Smooth muscle cell (in vitro differentiated cells): ENCODE data around the gene NUTM2G. TPM values are rescaled to one million over a fixed set of nuclear protein-coding genes. Genes with fewer than 3 reads are reported as not detected.
"Not testable (repeated sequence)": the region's sequence is repeated elsewhere in the genome, so short reads cannot be mapped to it uniquely, and the experiment has no call there.

Experiments
- DNase-seq: peaks from one replicate; lab custom pipeline; 2025; ENCODE audit not compliant: unreplicated experiment; lab: John Stamatoyannopoulos, UW
- H2AFZ ChIP-seq: fragments of 200-600 bp; sonication (generic); 2 replicates; pipeline ENCODE4 v1.6.0; 2016; ENCODE audit warnings: antibody characterized with exemption, low read depth, mild to moderate bottlenecking
- H3F3A ChIP-seq: fragments of 200-600 bp; sonication (generic); 2 replicates; pipeline ENCODE4 v1.6.0; 2017; ENCODE audit warnings: antibody characterized with exemption, low read depth
- H3K27ac ChIP-seq: fragments of 200-600 bp; sonication (generic); 2 replicates; pipeline ENCODE4 v1.5.1; 2016; ENCODE audit warnings: low read depth, mild to moderate bottlenecking
- H3K27me3 ChIP-seq: fragments of 200-600 bp; sonication (generic); 2 replicates; pipeline ENCODE4 v1.6.1; 2016; ENCODE audit warnings: low read depth, mild to moderate bottlenecking
- H3K36me3 ChIP-seq: fragments of 200-600 bp; sonication (generic); 2 replicates; pipeline ENCODE4 v1.5.1; 2016; ENCODE audit warnings: low read depth
- H3K4me1 ChIP-seq: fragments of 200-600 bp; sonication (generic); 2 replicates; pipeline ENCODE4 v1.5.1; 2016; ENCODE audit warnings: low read depth
- H3K4me2 ChIP-seq: fragments of 200-600 bp; sonication (generic); 2 replicates; pipeline ENCODE4 v1.6.0; 2016; ENCODE audit warnings: mild to moderate bottlenecking
- H3K4me3 ChIP-seq: fragments of 200-600 bp; sonication (generic); 2 replicates; pipeline ENCODE4 v1.5.1; 2016; ENCODE audit warnings: mild to moderate bottlenecking
- H3K79me2 ChIP-seq: fragments of 200-600 bp; sonication (generic); 2 replicates; pipeline ENCODE4 v1.6.0; 2016; ENCODE audit warnings: low read depth, mild to moderate bottlenecking
- H3K9ac ChIP-seq: fragments of 200-600 bp; sonication (generic); 2 replicates; pipeline ENCODE4 v1.6.0; 2016; ENCODE audit warnings: low read depth
- H3K9me3 ChIP-seq: fragments of 200-600 bp; sonication (generic); replicated peaks from 2 replicates; pipeline ENCODE4 v1.5.1; 2016; ENCODE audit warnings: low read depth
- H4K20me1 ChIP-seq: fragments of 200-600 bp; sonication (generic); 2 replicates; pipeline ENCODE4 v1.6.0; 2016; ENCODE audit warnings: low read depth
- WGBS: methylation state at CpG from one replicate; pipeline ENCODE4 v1.1.7; 2016; ENCODE audit warnings: low lambda C conversion rate; 5-methylcytosine and 5-hydroxymethylcytosine counted together
- polyA plus RNA-seq: library from polyadenylated mRNA; unstranded; fragments of >200 nt; fragmentation: Nextera tagmentation; extraction: Ambion mirVana; gene quantifications from 2 replicates; pipeline ENCODE4 v1.2.1, GENCODE V29; 2016
- total RNA-seq: library from RNA; depleted of rRNA; stranded (reverse); fragments of >200 nt; gene quantifications from 2 replicates; pipeline ENCODE4 v1.2.3, GENCODE V29; 2014

The NUTM2G gene
- total and polyA plus RNA-seq, 2 experiments from 2014 or later: 0.09 TPM; not detected in 1

- not testable (repeated sequence) for H3K27ac ChIP-seq, H4K20me1 ChIP-seq, H3K4me1 ChIP-seq, H3K9ac ChIP-seq, H3K4me2 ChIP-seq, H3K36me3 ChIP-seq, H3K27me3 ChIP-seq, H2AFZ ChIP-seq, DNase-seq, H3K4me3 ChIP-seq, H3F3A ChIP-seq, H3K79me2 ChIP-seq, H3K9me3 ChIP-seq
- 89% methylated on average over 6 of the region's 6 CpGs for WGBS
Measured at GRCh38 chr9:96918550-96918949, 10.1 kb upstream of the NUTM2G start.

- not testable (repeated sequence) for H3K27ac ChIP-seq, H3F3A ChIP-seq
Measured at GRCh38 chr9:96920803-96921202, 7.8 kb upstream of the NUTM2G start.

DNA sequence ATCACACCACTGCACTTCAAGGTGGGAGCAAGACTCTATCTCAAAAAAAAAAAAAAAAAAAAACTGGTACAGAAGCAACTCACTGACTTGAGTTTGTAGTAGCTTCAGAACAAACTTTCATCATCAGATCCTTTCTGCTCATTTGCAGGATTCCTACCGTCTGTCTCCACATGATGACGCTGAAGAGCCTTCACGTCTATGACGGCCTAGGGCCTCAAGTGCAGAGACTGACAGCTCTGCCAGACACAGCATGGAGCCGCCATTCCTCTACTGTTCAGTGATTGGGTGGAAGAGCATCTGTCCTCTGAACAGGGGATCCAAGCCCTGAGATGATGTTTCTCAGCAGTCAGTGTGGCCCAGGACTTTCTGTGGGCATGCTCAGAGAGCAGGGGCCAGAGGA, 3.1 kb upstream of the NUTM2G start:
- not testable (repeated sequence) for H3K36me3 ChIP-seq, DNase-seq, H3K27me3 ChIP-seq, H3K27ac ChIP-seq, H4K20me1 ChIP-seq, H3K4me3 ChIP-seq, H3K4me2 ChIP-seq, H2AFZ ChIP-seq, H3K4me1 ChIP-seq, H3F3A ChIP-seq, H3K79me2 ChIP-seq, H3K9me3 ChIP-seq, H3K9ac ChIP-seq
- WGBS: 92% methylated on average over 5 of the region's 5 CpGs

More at GRCh38 chr9:96920803-96921202, 7.8 kb upstream of the NUTM2G start:
- 96% methylated on average over 4 of the region's 4 CpGs for WGBS
- not testable (repeated sequence) for H3K9me3 ChIP-seq, H3K4me2 ChIP-seq, H3K27me3 ChIP-seq, H3K4me3 ChIP-seq, DNase-seq, H2AFZ ChIP-seq, H3K36me3 ChIP-seq, H3K9ac ChIP-seq, H3K4me1 ChIP-seq, H3K79me2 ChIP-seq, H4K20me1 ChIP-seq

DNA sequence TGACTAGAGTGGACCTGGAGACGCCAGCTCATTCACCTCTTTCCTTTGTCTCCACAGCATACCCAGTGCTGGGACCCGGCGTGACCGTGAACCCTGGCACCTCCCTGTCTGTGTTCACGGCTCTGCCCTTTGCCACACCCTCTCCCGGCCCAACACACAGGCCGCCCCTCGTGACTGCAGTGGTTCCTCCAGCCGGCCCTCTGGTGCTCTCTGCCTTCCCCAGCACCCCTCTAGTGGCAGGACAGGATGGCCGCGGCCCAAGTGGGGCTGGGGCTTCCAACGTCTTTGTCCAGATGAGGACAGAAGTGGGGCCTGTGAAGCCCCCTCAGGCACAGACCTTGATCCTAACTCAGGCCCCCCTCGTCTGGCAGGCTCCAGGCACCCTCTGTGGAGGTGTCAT, 3.0 kb downstream of the NUTM2G start:
- 80% methylated on average over 13 of the region's 13 CpGs for WGBS
- H3K27ac ChIP-seq, H3K27me3 ChIP-seq, H3K9ac ChIP-seq, H3K4me2 ChIP-seq, H3K36me3 ChIP-seq, H4K20me1 ChIP-seq, H3K79me2 ChIP-seq, H3K4me3 ChIP-seq, H3F3A ChIP-seq, H3K9me3 ChIP-seq, H3K4me1 ChIP-seq, H2AFZ ChIP-seq, DNase-seq: not testable (repeated sequence)

- not testable (repeated sequence) for H3K4me3 ChIP-seq, H3K36me3 ChIP-seq, H3K9ac ChIP-seq, H3K79me2 ChIP-seq, H3K4me2 ChIP-seq, H2AFZ ChIP-seq, H3K9me3 ChIP-seq, H4K20me1 ChIP-seq, H3F3A ChIP-seq, DNase-seq, H3K27ac ChIP-seq, H3K4me1 ChIP-seq, H3K27me3 ChIP-seq
- 87% methylated on average over 9 of the region's 14 CpGs for WGBS
Measured at GRCh38 chr9:96934097-96934496, 5.5 kb downstream of the NUTM2G start.

GRCh38 chr9:96934706-96935105, 6.1 kb downstream of the NUTM2G start:
- not testable (repeated sequence) for H3K4me1 ChIP-seq, H3K27me3 ChIP-seq, DNase-seq, H3K9ac ChIP-seq, H4K20me1 ChIP-seq, H3K4me3 ChIP-seq, H3K27ac ChIP-seq, H3F3A ChIP-seq, H3K4me2 ChIP-seq, H3K36me3 ChIP-seq, H2AFZ ChIP-seq, H3K9me3 ChIP-seq, H3K79me2 ChIP-seq
- 81% methylated on average over 3 of the region's 5 CpGs for WGBS

- not testable (repeated sequence) for DNase-seq, H2AFZ ChIP-seq
Measured at GRCh38 chr9:96935401-96935800, 6.8 kb downstream of the NUTM2G start.

GRCh38 chr9:96937442-96937841, 8.8 kb downstream of the NUTM2G start:
- not testable (repeated sequence) for H3F3A ChIP-seq, H3K4me1 ChIP-seq, DNase-seq, H3K9ac ChIP-seq, H3K27me3 ChIP-seq, H3K4me2 ChIP-seq, H3K79me2 ChIP-seq, H4K20me1 ChIP-seq, H2AFZ ChIP-seq, H3K27ac ChIP-seq, H3K9me3 ChIP-seq, H3K36me3 ChIP-seq, H3K4me3 ChIP-seq
- WGBS: 93% methylated on average over 3 of the region's 3 CpGs

More at GRCh38 chr9:96935401-96935800, 6.8 kb downstream of the NUTM2G start:
- not testable (repeated sequence) for H3K79me2 ChIP-seq, H3K27ac ChIP-seq, H4K20me1 ChIP-seq, H3K9me3 ChIP-seq, H3K36me3 ChIP-seq, H3K4me1 ChIP-seq, H3K4me3 ChIP-seq, H3K9ac ChIP-seq, H3K4me2 ChIP-seq, H3K27me3 ChIP-seq, H3F3A ChIP-seq
- 95% methylated on average over 15 of the region's 15 CpGs for whole genome bisulfite sequencing

DNA sequence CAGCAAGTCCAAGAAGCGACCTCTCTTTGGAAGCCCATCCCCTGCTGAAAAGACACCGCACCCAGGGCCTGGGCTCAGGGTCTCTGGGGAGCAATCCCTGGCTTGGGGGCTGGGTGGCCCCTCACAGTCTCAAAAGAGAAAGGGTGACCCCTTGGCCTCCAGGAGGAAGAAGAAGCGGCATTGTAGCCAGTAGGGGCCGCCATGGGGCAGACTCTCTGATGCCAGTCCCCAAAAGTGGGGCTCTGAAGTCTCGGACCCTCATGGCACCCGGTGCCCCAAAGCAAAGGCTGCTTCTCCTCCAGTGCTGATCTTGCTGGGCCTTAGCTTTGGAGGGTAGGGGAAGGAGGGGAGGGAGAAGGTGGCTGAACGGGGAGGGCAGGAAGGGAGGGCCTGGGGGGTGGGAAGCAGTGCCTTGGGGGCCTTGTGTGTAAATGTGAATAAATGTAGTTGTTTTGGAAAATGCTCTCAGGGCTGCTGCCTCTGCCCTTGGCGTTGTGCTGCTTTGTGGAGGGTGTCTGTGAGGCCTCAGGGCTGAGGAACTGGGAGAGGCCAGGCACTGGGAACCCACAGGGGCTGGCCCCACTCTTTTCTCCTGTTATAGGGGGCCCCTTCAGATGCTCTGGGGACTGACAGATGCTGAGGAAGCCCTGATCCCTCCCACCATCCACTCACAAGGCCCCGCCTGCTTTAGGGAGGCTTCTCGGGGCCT, 10.5 kb downstream of the NUTM2G start:
- not testable (repeated sequence) for H3K4me1 ChIP-seq, H3K4me3 ChIP-seq, H3K4me2 ChIP-seq, H3F3A ChIP-seq, H3K9ac ChIP-seq, H3K9me3 ChIP-seq, H3K27ac ChIP-seq, H3K27me3 ChIP-seq, DNase-seq, H3K36me3 ChIP-seq, H2AFZ ChIP-seq, H3K79me2 ChIP-seq, H4K20me1 ChIP-seq
- no CpG with 5 or more reads among the region's 10 CpGs for WGBS
